Parathyroid adenoma (tissue), 2 donors: ENCODE results near the gene PIEZO2.
"Not testable (repeated sequence)": the region's sequence is repeated elsewhere in the genome, so short reads cannot be mapped to it uniquely, and the experiment has no call there.

Experiments
- H2AFZ ChIP-seq: fragments of 300-600 bp; sonication (generic); one replicate; pipeline ENCODE4 v1.7.0; 2017; ENCODE audit warnings: antibody characterized with exemption, mild to moderate bottlenecking
- H3K27ac ChIP-seq: fragments of 300-600 bp; sonication (generic); one replicate; pipeline ENCODE4 v1.7.0; 2017
- H3K27me3 ChIP-seq: fragments of 300-600 bp; sonication (generic); one replicate; pipeline ENCODE4 v1.7.0; 2017; ENCODE audit warnings: low read length; ENCODE audit not compliant: control insufficient read depth, insufficient read depth
- H3K36me3 ChIP-seq: fragments of 300-600 bp; sonication (generic); one replicate; pipeline ENCODE4 v1.7.0; 2017; ENCODE audit warnings: low read length; ENCODE audit not compliant: control insufficient read depth, insufficient read depth
- H3K4me1 ChIP-seq: fragments of 300-600 bp; sonication (generic); one replicate; pipeline ENCODE4 v1.7.0; 2017; ENCODE audit warnings: control low read depth
- H3K4me2 ChIP-seq: fragments of 300-600 bp; sonication (generic); one replicate; pipeline ENCODE4 v1.7.0; 2017; ENCODE audit warnings: low read length
- H3K4me3 ChIP-seq: fragments of 300-600 bp; sonication (generic); one replicate; pipeline ENCODE4 v1.7.0; 2017; ENCODE audit warnings: low read depth, low read length
- H3K79me2 ChIP-seq: fragments of 300-600 bp; sonication (generic); one replicate; pipeline ENCODE4 v1.7.0; 2017; ENCODE audit warnings: control low read depth
- H3K9ac ChIP-seq: fragments of 300-600 bp; sonication (generic); one replicate; pipeline ENCODE4 v1.7.0; 2017; ENCODE audit warnings: mild to moderate bottlenecking
- H3K9me3 ChIP-seq: fragments of 300-600 bp; sonication (generic); one replicate; pipeline ENCODE4 v1.7.0; 2017; ENCODE audit warnings: low read length; ENCODE audit not compliant: control insufficient read depth
- CTCF ChIP-seq: fragments of 300-600 bp; sonication (generic); IDR thresholded peaks from one replicate; pipeline ENCODE4 v1.7.0; 2017; ENCODE audit warnings: antibody characterized with exemption, mild to moderate bottlenecking
- donor health status: primary hyperparathyroidism.

The PIEZO2 gene

GRCh38 chr18:10847907-10848306 is 301.5 kb downstream of the PIEZO2 start:
- Histone ChIP-seq H3K9ac (no peak overlapping the region), H3K4me3 (no peak overlapping the region), H3K79me2 (no peaks in the 10 kb centered on the region), H3K4me2 (no peak overlapping the region), H3K4me1 (no peaks in the 10 kb centered on the region), H3K9me3 (no peaks in the 10 kb centered on the region), H2AFZ (no peak overlapping the region), H3K27ac (no peak overlapping the region), H3K36me3 (no peaks in the 10 kb centered on the region), H3K27me3 (no peaks in the 10 kb centered on the region)
- TF ChIP-seq CTCF = no peak

- Histone ChIP-seq H3K4me2 (no peak overlapping the region), H3K36me3 (no peaks in the 10 kb centered on the region), H3K79me2 (no peaks in the 10 kb centered on the region), H3K9ac (no peak overlapping the region), H3K4me1 (no peaks in the 10 kb centered on the region), H3K9me3 (no peaks in the 10 kb centered on the region), H3K27me3 (no peaks in the 10 kb centered on the region), H3K4me3 (no peak overlapping the region), H3K27ac (no peak overlapping the region), H2AFZ (no peak overlapping the region)
- no peak for TF ChIP-seq CTCF
These were observed 302.0 kb downstream of the PIEZO2 start for GRCh38 chr18:10847408-10847790.

- no peak overlapping the region for H3K4me3 ChIP-seq
- H3K4me2 ChIP-seq = no peak overlapping the region
- H2AFZ ChIP-seq = no peak overlapping the region
- TF ChIP-seq CTCF = no peak
- no peaks in the 10 kb centered on the region for H3K36me3 ChIP-seq
- no peaks in the 10 kb centered on the region for H3K9me3 ChIP-seq
- no peaks in the 10 kb centered on the region for H3K27me3 ChIP-seq
- H3K27ac ChIP-seq = no peak overlapping the region
- no peaks in the 10 kb centered on the region for H3K79me2 ChIP-seq
- H3K9ac ChIP-seq = no peak overlapping the region
- no peaks in the 10 kb centered on the region for H3K4me1 ChIP-seq
These were observed 302.5 kb downstream of the PIEZO2 start for GRCh38 chr18:10846657-10847407.

- not testable (repeated sequence) for H3K27me3 ChIP-seq, H3K79me2 ChIP-seq
These were observed 303.3 kb downstream of the PIEZO2 start for GRCh38 chr18:10846035-10846434.

GRCh38 chr18:10843565-10843964 is 305.8 kb downstream of the PIEZO2 start:
- no peak overlapping the region for H2AFZ ChIP-seq
- no peak for TF ChIP-seq CTCF
- H3K36me3 ChIP-seq = no peaks in the 10 kb centered on the region
- no peak overlapping the region for H3K4me3 ChIP-seq
- H3K79me2 ChIP-seq = no peaks in the 10 kb centered on the region
- H3K4me1 ChIP-seq = no peaks in the 10 kb centered on the region
- H3K27ac ChIP-seq = no peak overlapping the region
- H3K9me3 ChIP-seq = no peaks in the 10 kb centered on the region
- H3K4me2 ChIP-seq = no peak overlapping the region
- H3K27me3 ChIP-seq = no peaks in the 10 kb centered on the region
- no peak overlapping the region for H3K9ac ChIP-seq

More at GRCh38 chr18:10846035-10846434, 303.3 kb downstream of the PIEZO2 start:
- H3K4me1 ChIP-seq, H3K27ac ChIP-seq, H3K4me2 ChIP-seq, H3K36me3 ChIP-seq, H3K4me3 ChIP-seq, H3K9ac ChIP-seq, H2AFZ ChIP-seq, H3K9me3 ChIP-seq: not testable (repeated sequence)
